H9 (cell line): Measurements from ENCODE around the gene NCDN. TPM values are rescaled to one million over a fixed set of nuclear protein-coding genes. Genes with fewer than 3 reads are reported as not detected.

Source experiments
- DNase-seq: peaks from one replicate; pipeline ENCODE4 v3.0.0-alpha.2; 2017
- H2AFZ ChIP-seq: one replicate; pipeline ENCODE4 v1.6.1; 2013; ENCODE audit warnings: mild to moderate bottlenecking, low read length, control low read depth, moderate library complexity
- H2AK5ac ChIP-seq: 2 replicates; pipeline ENCODE4 v1.6.1; 2013; ENCODE audit warnings: low read length, control low read depth, mixed read lengths; ENCODE audit not compliant: insufficient read length
- H2BK120ac ChIP-seq: one replicate; pipeline ENCODE4 v1.6.1; 2013; ENCODE audit warnings: low read depth, mild to moderate bottlenecking, low read length, control low read depth, inconsistent platforms; ENCODE audit not compliant: poor library complexity, severe bottlenecking
- H2BK12ac ChIP-seq: 2 replicates; pipeline ENCODE4 v1.6.1; 2013; ENCODE audit warnings: low read length, control low read depth, mixed read lengths, low read depth; ENCODE audit not compliant: insufficient read length
- H2BK15ac ChIP-seq: 2 replicates; pipeline ENCODE4 v1.6.1; 2013; ENCODE audit warnings: low read depth, low read length, control low read depth
- H2BK20ac ChIP-seq: one replicate; pipeline ENCODE4 v1.6.1; 2013; ENCODE audit warnings: low read depth, mild to moderate bottlenecking, low read length, control low read depth, inconsistent platforms; ENCODE audit not compliant: poor library complexity, severe bottlenecking
- H2BK5ac ChIP-seq: 2 replicates; pipeline ENCODE4 v1.6.1; 2013; ENCODE audit warnings: low read length, control low read depth, mixed read lengths; ENCODE audit not compliant: insufficient read length
- H3K14ac ChIP-seq: 2 replicates; pipeline ENCODE4 v1.6.1; 2013; ENCODE audit warnings: low read length, control low read depth; ENCODE audit not compliant: insufficient read depth
- H3K18ac ChIP-seq: 2 replicates; pipeline ENCODE4 v1.6.1; 2013; ENCODE audit warnings: low read depth, mild to moderate bottlenecking, mixed read lengths, low read length, control low read depth; ENCODE audit not compliant: insufficient read length
- H3K23ac ChIP-seq: 2 replicates; pipeline ENCODE4 v1.6.1; 2013; ENCODE audit warnings: low read length, control low read depth, mixed read lengths, low read depth; ENCODE audit not compliant: insufficient read length
- H3K23me2 ChIP-seq: 2 replicates; pipeline ENCODE4 v1.6.1; 2013; ENCODE audit warnings: low read depth, mild to moderate bottlenecking, mixed read lengths, low read length, control low read depth; ENCODE audit not compliant: insufficient read length, poor library complexity, severe bottlenecking
- H3K27ac ChIP-seq: 2 replicates; pipeline ENCODE4 v1.5.1; 2013; ENCODE audit warnings: low read length, control low read depth, mixed read lengths, low read depth; ENCODE audit not compliant: insufficient read length
- H3K27me3 ChIP-seq: 2 replicates; pipeline ENCODE4 v1.6.1; 2013; ENCODE audit warnings: low read length, control low read depth, inconsistent platforms; ENCODE audit not compliant: insufficient read depth
- H3K4ac ChIP-seq: 2 replicates; pipeline ENCODE4 v1.6.1; 2013; ENCODE audit warnings: low read depth, mild to moderate bottlenecking, control low read depth, inconsistent platforms, low read length, moderate library complexity
- H3K4me1 ChIP-seq: 2 replicates; pipeline ENCODE4 v1.6.1; 2013; ENCODE audit warnings: low read length, control low read depth, inconsistent platforms; ENCODE audit not compliant: insufficient read depth
- H3K4me2 ChIP-seq: 2 replicates; pipeline ENCODE4 v1.6.1; 2013; ENCODE audit warnings: low read length, control low read depth, mixed read lengths; ENCODE audit not compliant: insufficient read length, insufficient read depth
- H3K56ac ChIP-seq: 2 replicates; pipeline ENCODE4 v1.6.1; 2013; ENCODE audit warnings: low read depth, mild to moderate bottlenecking, mixed read lengths, low read length, control low read depth; ENCODE audit not compliant: insufficient read length
- H3K79me1 ChIP-seq: 2 replicates; pipeline ENCODE4 v1.6.1; 2013; ENCODE audit warnings: low read depth, mild to moderate bottlenecking, moderate library complexity, low read length, control low read depth, inconsistent platforms; ENCODE audit not compliant: insufficient read depth, poor library complexity, severe bottlenecking
- H3K79me2 ChIP-seq: 2 replicates; pipeline ENCODE4 v1.6.1; 2013; ENCODE audit warnings: low read length, control low read depth, inconsistent platforms; ENCODE audit not compliant: insufficient read depth
- H3K9ac ChIP-seq: 2 replicates; pipeline ENCODE4 v1.6.1; 2013; ENCODE audit warnings: low read length, control low read depth, mixed read lengths; ENCODE audit not compliant: insufficient read length; ENCODE audit errors: extremely low read depth
- H3K9me3 ChIP-seq: one replicate; pipeline ENCODE4 v1.6.1; 2013; ENCODE audit warnings: low read depth, low read length, inconsistent platforms; ENCODE audit not compliant: control insufficient read depth
- H3T11ph ChIP-seq: one replicate; pipeline ENCODE4 v1.6.1; 2013; ENCODE audit warnings: mild to moderate bottlenecking, low read length, control low read depth, inconsistent platforms
- H4K20me1 ChIP-seq: one replicate; pipeline ENCODE4 v1.6.1; 2013; ENCODE audit not compliant: control insufficient read depth, insufficient read length, insufficient read depth
- H4K5ac ChIP-seq: 2 replicates; pipeline ENCODE4 v1.6.1; 2013; ENCODE audit warnings: low read depth, mild to moderate bottlenecking, mixed read lengths, low read length, control low read depth; ENCODE audit not compliant: insufficient read length
- H4K8ac ChIP-seq: replicated peaks from 2 replicates; pipeline ENCODE4 v1.6.1; 2013; ENCODE audit warnings: low read length, control low read depth, mixed read lengths, low read depth; ENCODE audit not compliant: insufficient read length
- H4K91ac ChIP-seq: 2 replicates; pipeline ENCODE4 v1.6.1; 2013; ENCODE audit warnings: low read depth, mild to moderate bottlenecking, moderate library complexity, mixed read lengths, low read length, control low read depth; ENCODE audit not compliant: insufficient read length
- H3K27ac Mint-ChIP-seq, 3 experiments: 2 replicates in 2 of 3; 3 replicates in 1 of 3; pipeline ENCODE4 v1.8.0; 2020 to 2021; ENCODE audit warnings: mixed read lengths in 3 of 3, mild to moderate bottlenecking in 1 of 3, moderate library complexity in 1 of 3
- H3K27me3 Mint-ChIP-seq: 2 replicates; pipeline ENCODE4 v1.8.0; 2021; ENCODE audit warnings: low read depth, mild to moderate bottlenecking, moderate library complexity, mixed read lengths
- H3K36me3 Mint-ChIP-seq, 3 experiments: 2 replicates in 2 of 3; 3 replicates in 1 of 3; pipeline ENCODE4 v1.8.0; 2020 to 2021; ENCODE audit warnings: low read depth in 3 of 3, mixed read lengths in 3 of 3; ENCODE audit not compliant: insufficient read depth in 1 of 3
- H3K4me1 Mint-ChIP-seq, 2 experiments: 2 replicates each; pipeline ENCODE4 v1.8.0; 2020; ENCODE audit warnings: mixed read lengths in 2 of 2
- H3K4me3 Mint-ChIP-seq, 2 experiments: 2 replicates in 1 of 2; 3 replicates in 1 of 2; pipeline ENCODE4 v1.8.0; 2020 to 2021; ENCODE audit warnings: mild to moderate bottlenecking in 2 of 2, mixed read lengths in 2 of 2, moderate library complexity in 1 of 2
- H3K9me3 Mint-ChIP-seq, 2 experiments: 2 replicates in 1 of 2; 3 replicates in 1 of 2; pipeline ENCODE4 v1.8.0; 2020; ENCODE audit warnings: mild to moderate bottlenecking in 2 of 2, mixed read lengths in 2 of 2, moderate library complexity in 1 of 2
- WGBS: extraction: QIAGEN DNeasy Blood & Tissue Kit; methylation state at CpG from one replicate; pipeline ENCODE4 v1.1.7; 2013; ENCODE audit warnings: missing lambda C conversion rate, low lambda C conversion rate, mixed read lengths; ENCODE audit not compliant: insufficient read length; ENCODE audit errors: extremely low coverage; 5-methylcytosine and 5-hydroxymethylcytosine counted together
- total RNA-seq: library from RNA; stranded (reverse); gene quantifications from 2 replicates; pipeline ENCODE4 v1.2.1, GENCODE V29; 2021
- TF ChIP-seq, protein P1 (sequence below): fragments of 200-600 bp; sonication (generic); conservative IDR thresholded peaks from 3 replicates; pipeline ENCODE4 v1.8.0; 2021; ENCODE audit warnings: antibody characterized with exemption, mild to moderate bottlenecking

The NCDN gene
- total RNA-seq, 1 experiment from 2014 or later = 44.2 TPM

GRCh38 chr1:35560256-35561225 lies 2.9 kb downstream of the NCDN start:
- peaks cover 5% of the 10 kb centered on the region; the same call in 1 of the 2 replicates for H3K4me1 ChIP-seq
- H3K27ac ChIP-seq = no peak overlapping the region
- H2AFZ ChIP-seq = no peak overlapping the region
- H3K79me1 ChIP-seq = no peaks in the 10 kb centered on the region
- no peak overlapping the region for H3K18ac ChIP-seq
- no peak overlapping the region for H2BK120ac ChIP-seq
- no peaks in the 10 kb centered on the region for H3K9me3 ChIP-seq
- no peaks in the 10 kb centered on the region for H3K27me3 ChIP-seq
- no peak overlapping the region for H4K5ac ChIP-seq
- H3K23ac ChIP-seq = no peak overlapping the region
- DNase-seq = no peak
- no peak overlapping the region for H3K56ac ChIP-seq
- no peak overlapping the region for H3K27ac Mint-ChIP-seq
- TF ChIP-seq, protein P1, sequence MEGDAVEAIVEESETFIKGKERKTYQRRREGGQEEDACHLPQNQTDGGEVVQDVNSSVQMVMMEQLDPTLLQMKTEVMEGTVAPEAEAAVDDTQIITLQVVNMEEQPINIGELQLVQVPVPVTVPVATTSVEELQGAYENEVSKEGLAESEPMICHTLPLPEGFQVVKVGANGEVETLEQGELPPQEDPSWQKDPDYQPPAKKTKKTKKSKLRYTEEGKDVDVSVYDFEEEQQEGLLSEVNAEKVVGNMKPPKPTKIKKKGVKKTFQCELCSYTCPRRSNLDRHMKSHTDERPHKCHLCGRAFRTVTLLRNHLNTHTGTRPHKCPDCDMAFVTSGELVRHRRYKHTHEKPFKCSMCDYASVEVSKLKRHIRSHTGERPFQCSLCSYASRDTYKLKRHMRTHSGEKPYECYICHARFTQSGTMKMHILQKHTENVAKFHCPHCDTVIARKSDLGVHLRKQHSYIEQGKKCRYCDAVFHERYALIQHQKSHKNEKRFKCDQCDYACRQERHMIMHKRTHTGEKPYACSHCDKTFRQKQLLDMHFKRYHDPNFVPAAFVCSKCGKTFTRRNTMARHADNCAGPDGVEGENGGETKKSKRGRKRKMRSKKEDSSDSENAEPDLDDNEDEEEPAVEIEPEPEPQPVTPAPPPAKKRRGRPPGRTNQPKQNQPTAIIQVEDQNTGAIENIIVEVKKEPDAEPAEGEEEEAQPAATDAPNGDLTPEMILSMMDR = no peak
- WGBS = no CpG with 5 or more reads among the region's 44 CpGs
- H2BK5ac ChIP-seq = no peak overlapping the region
- H3K36me3 Mint-ChIP-seq = peaks cover 23 to 56% (median 44%) of the 10 kb centered on the region in 3 experiments
- no peak overlapping the region for H3K4ac ChIP-seq
- no peak overlapping the region for H3K9ac ChIP-seq
- H3K27me3 Mint-ChIP-seq = no peaks in the 10 kb centered on the region
- no peak overlapping the region for H2BK15ac ChIP-seq
- H3K4me2 ChIP-seq = no peak overlapping the region
- H2BK20ac ChIP-seq = no peak overlapping the region
- peaks cover 17% of the 10 kb centered on the region for H3K23me2 ChIP-seq
- peaks cover 6% of the 10 kb centered on the region; the same call in 1 of the 2 replicates for H3K79me2 ChIP-seq
- H4K20me1 ChIP-seq = no peaks in the 10 kb centered on the region
- peaks cover 0 to 4% of the 10 kb centered on the region in 2 experiments; a peak in 2 of 5 replicates for H3K9me3 Mint-ChIP-seq
- H3K4me1 Mint-ChIP-seq = peaks cover 27 to 34% of the 10 kb centered on the region in 2 experiments
- no peak overlapping the region for H3K4me3 Mint-ChIP-seq
- H2BK12ac ChIP-seq = no peak overlapping the region
- no peak overlapping the region for H3K14ac ChIP-seq
- H4K91ac ChIP-seq = no peak overlapping the region
- H4K8ac ChIP-seq = no peak overlapping the region
- H3T11ph ChIP-seq = no peak overlapping the region
- no peak overlapping the region for H2AK5ac ChIP-seq
